BLaER1 (cell line): ENCODE measurements around the gene NAT14.

Source experiments
- H3K27ac ChIP-seq: shearing (Covaris generic); formaldehyde crosslinking; 2 replicates; pipeline ENCODE4 v1.8.1; 2022
- H3K27me3 ChIP-seq: shearing (Covaris generic); formaldehyde crosslinking; 2 replicates; pipeline ENCODE4 v1.8.1; 2022
- H3K36me3 ChIP-seq: shearing (Covaris generic); formaldehyde crosslinking; 2 replicates; pipeline ENCODE4 v1.8.1; 2022
- H3K4me1 ChIP-seq: shearing (Covaris generic); formaldehyde crosslinking; 2 replicates; pipeline ENCODE4 v1.8.1; 2022
- H3K4me2 ChIP-seq: shearing (Covaris generic); formaldehyde crosslinking; 2 replicates; pipeline ENCODE4 v1.8.1; 2022
- H3K4me3 ChIP-seq: shearing (Covaris generic); formaldehyde crosslinking; 2 replicates; pipeline ENCODE4 v1.8.1; 2022
- H3K9ac ChIP-seq: shearing (Covaris generic); formaldehyde crosslinking; 2 replicates; pipeline ENCODE4 v1.8.1; 2022
- H3K9me3 ChIP-seq: shearing (Covaris generic); formaldehyde crosslinking; 2 replicates; pipeline ENCODE4 v1.8.1; 2022
- H4K20me1 ChIP-seq: shearing (Covaris generic); formaldehyde crosslinking; 2 replicates; pipeline ENCODE4 v1.8.1; 2022
- Cebpa-rat ChIP-seq: shearing (Covaris generic); IDR thresholded peaks from 2 replicates; pipeline ENCODE4 v1.8.1; 2022

NAT14 gene

GRCh38 chr19:55497763-55498162 is 12.8 kb downstream of the NAT14 start:
- Histone ChIP-seq H3K4me3 (no peak overlapping the region), H3K9me3 (no peaks in the 10 kb centered on the region), H4K20me1 (no peaks in the 10 kb centered on the region), H3K27me3 (no peaks in the 10 kb centered on the region), H3K4me2 (no peak overlapping the region), H3K27ac (no peak overlapping the region), H3K4me1 (peaks cover 13% of the 10 kb centered on the region), H3K9ac (no peak overlapping the region), H3K36me3 (no peaks in the 10 kb centered on the region)
- no peak for TF ChIP-seq Cebpa-rat

- TF ChIP-seq Cebpa-rat = no peak
- no peak overlapping the region for H3K9ac ChIP-seq
- H3K27ac ChIP-seq = no peak overlapping the region
- H3K27me3 ChIP-seq = no peaks in the 10 kb centered on the region
- H3K4me1 ChIP-seq = peaks cover 17% of the 10 kb centered on the region
- peaks cover 2% of the 10 kb centered on the region; the same call in 1 of the 2 replicates for H3K9me3 ChIP-seq
- H4K20me1 ChIP-seq = no peaks in the 10 kb centered on the region
- no peaks in the 10 kb centered on the region for H3K36me3 ChIP-seq
- H3K4me3 ChIP-seq = no peak overlapping the region
- H3K4me2 ChIP-seq = no peak overlapping the region
Observed at GRCh38 chr19:55498246-55498840, 13.4 kb downstream of the NAT14 start.

GRCh38 chr19:55500368-55500952 is 15.5 kb downstream of the NAT14 start:
- Histone ChIP-seq H3K27ac (no peak overlapping the region), H3K36me3 (no peaks in the 10 kb centered on the region), H3K9me3 (peaks cover 4% of the 10 kb centered on the region; the same call in 1 of the 2 replicates), H3K4me1 (peaks cover 26% of the 10 kb centered on the region), H4K20me1 (no peaks in the 10 kb centered on the region), H3K4me2 (peak overlapping the region; percentile 21), H3K4me3 (no peak overlapping the region), H3K9ac (no peak overlapping the region), H3K27me3 (no peaks in the 10 kb centered on the region)
- no peak for TF ChIP-seq Cebpa-rat

- no peak overlapping the region for H3K4me2 ChIP-seq
- H4K20me1 ChIP-seq = no peaks in the 10 kb centered on the region
- no peak overlapping the region for H3K4me3 ChIP-seq
- H3K4me1 ChIP-seq = peaks cover 26% of the 10 kb centered on the region
- no peaks in the 10 kb centered on the region for H3K27me3 ChIP-seq
- H3K9me3 ChIP-seq = peaks cover 4% of the 10 kb centered on the region; the same call in 1 of the 2 replicates
- TF ChIP-seq Cebpa-rat = no peak
- no peak overlapping the region for H3K9ac ChIP-seq
- no peaks in the 10 kb centered on the region for H3K36me3 ChIP-seq
- H3K27ac ChIP-seq = no peak overlapping the region
Observed at GRCh38 chr19:55502197-55502952, 17.4 kb downstream of the NAT14 start.

- no peaks in the 10 kb centered on the region for H3K27me3 ChIP-seq
- peak overlapping the region; percentile 77 for H3K9ac ChIP-seq
- peaks cover 30% of the 10 kb centered on the region for H3K4me1 ChIP-seq
- H3K27ac ChIP-seq = peak overlapping the region; percentile 77
- TF ChIP-seq Cebpa-rat = no peak
- no peaks in the 10 kb centered on the region for H3K36me3 ChIP-seq
- peak overlapping the region; percentile 65 for H3K4me3 ChIP-seq
- peaks cover 4% of the 10 kb centered on the region; the same call in 1 of the 2 replicates for H3K9me3 ChIP-seq
- H4K20me1 ChIP-seq = no peaks in the 10 kb centered on the region
- peak overlapping the region; percentile 78 for H3K4me2 ChIP-seq
Observed at GRCh38 chr19:55503157-55503501, 18.1 kb downstream of the NAT14 start.

GRCh38 chr19:55503502-55504251 is 18.7 kb downstream of the NAT14 start:
- H3K4me2 ChIP-seq = peak overlapping the region; percentile 78
- H3K36me3 ChIP-seq = no peaks in the 10 kb centered on the region
- peaks cover 4% of the 10 kb centered on the region; the same call in 1 of the 2 replicates for H3K9me3 ChIP-seq
- H3K27ac ChIP-seq = peak overlapping the region; percentile 77
- peaks cover 35% of the 10 kb centered on the region for H3K4me1 ChIP-seq
- peak overlapping the region; percentile 77 for H3K9ac ChIP-seq
- peak overlapping the region; percentile 65 for H3K4me3 ChIP-seq
- no peaks in the 10 kb centered on the region for H3K27me3 ChIP-seq
- TF ChIP-seq Cebpa-rat = no peak
- no peaks in the 10 kb centered on the region for H4K20me1 ChIP-seq

GRCh38 chr19:55504252-55504603 is 19.2 kb downstream of the NAT14 start:
- Histone ChIP-seq H3K4me2 (peak overlapping the region; percentile 78), H3K4me1 (peaks cover 40% of the 10 kb centered on the region), H3K4me3 (peak overlapping the region; percentile 65), H4K20me1 (no peaks in the 10 kb centered on the region), H3K9me3 (peaks cover 4% of the 10 kb centered on the region; the same call in 1 of the 2 replicates), H3K27me3 (no peaks in the 10 kb centered on the region), H3K36me3 (no peaks in the 10 kb centered on the region), H3K9ac (peak overlapping the region; percentile 77), H3K27ac (peak overlapping the region; percentile 77)
- no peak for TF ChIP-seq Cebpa-rat

GRCh38 chr19:55504981-55505380 is 20.0 kb downstream of the NAT14 start:
- Histone ChIP-seq H3K4me3 (no peak overlapping the region), H3K4me1 (peaks cover 38% of the 10 kb centered on the region), H3K9me3 (peaks cover 4% of the 10 kb centered on the region; the same call in 1 of the 2 replicates), H3K27ac (no peak overlapping the region), H3K27me3 (no peaks in the 10 kb centered on the region), H3K4me2 (no peak overlapping the region), H3K9ac (no peak overlapping the region), H4K20me1 (no peaks in the 10 kb centered on the region), H3K36me3 (no peaks in the 10 kb centered on the region)
- TF ChIP-seq Cebpa-rat = no peak

- TF ChIP-seq Cebpa-rat = no peak
- H3K9ac ChIP-seq = no peak overlapping the region
- H3K9me3 ChIP-seq = peaks cover 4% of the 10 kb centered on the region; the same call in 1 of the 2 replicates
- H3K27me3 ChIP-seq = no peaks in the 10 kb centered on the region
- H3K4me3 ChIP-seq = no peak overlapping the region
- H3K36me3 ChIP-seq = no peaks in the 10 kb centered on the region
- peak overlapping the region; percentile 9; the same call in 1 of the 2 replicates for H3K4me2 ChIP-seq
- peaks cover 50% of the 10 kb centered on the region for H3K4me1 ChIP-seq
- no peaks in the 10 kb centered on the region for H4K20me1 ChIP-seq
- no peak overlapping the region for H3K27ac ChIP-seq
Observed at GRCh38 chr19:55508120-55508519, 23.1 kb downstream of the NAT14 start.
